Neural cell (in vitro differentiated cells): ENCODE data around the gene ARHGEF5. TPM values are rescaled to one million over a fixed set of nuclear protein-coding genes. Genes with fewer than 3 reads are reported as not detected.

Experiments
- H2AFZ ChIP-seq: fragments of 200-600, 300-800 bp; sonication (generic), shearing (Covaris generic); 2 replicates; pipeline ENCODE4 v1.6.0; 2014; ENCODE audit warnings: low read depth, mild to moderate bottlenecking, antibody characterized with exemption, low read length, moderate library complexity
- H3F3A ChIP-seq: fragments of 200-600 bp; shearing (Covaris generic); 2 replicates; pipeline ENCODE4 v1.6.1; 2016; ENCODE audit warnings: mild to moderate bottlenecking, moderate library complexity, mixed read lengths, antibody characterized with exemption, low read length; ENCODE audit not compliant: insufficient read depth, poor library complexity, severe bottlenecking
- H3K27ac ChIP-seq: fragments of 200-600, 300-800 bp; sonication (generic), shearing (Covaris generic); 2 replicates; pipeline ENCODE4 v1.5.1; 2014; ENCODE audit warnings: mild to moderate bottlenecking, low read length, moderate library complexity
- H3K27me3 ChIP-seq: fragments of 300-800, 200-600 bp; sonication (generic), shearing (Covaris generic); 2 replicates; pipeline ENCODE4 v1.6.0; 2014; ENCODE audit warnings: mild to moderate bottlenecking, low read depth, low read length, moderate library complexity; ENCODE audit not compliant: insufficient read depth
- H3K36me3 ChIP-seq: fragments of 300-800, 200-600 bp; sonication (generic), shearing (Covaris generic); 2 replicates; pipeline ENCODE4 v1.5.1; 2014; ENCODE audit warnings: mild to moderate bottlenecking, antibody characterized with exemption, low read length, moderate library complexity; ENCODE audit not compliant: insufficient read depth
- H3K4me2 ChIP-seq: fragments of 300-800, 200-600 bp; sonication (generic), shearing (Covaris generic); 2 replicates; pipeline ENCODE4 v1.6.0; 2014; ENCODE audit warnings: mild to moderate bottlenecking, low read length
- H3K4me3 ChIP-seq: fragments of 300-800, 200-600 bp; sonication (generic), shearing (Covaris generic); 2 replicates; pipeline ENCODE4 v1.5.1; 2014; ENCODE audit warnings: mild to moderate bottlenecking, low read length, moderate library complexity
- H3K79me2 ChIP-seq: fragments of 200-600 bp; shearing (Covaris generic); replicated peaks from 2 replicates; pipeline ENCODE4 v1.6.0; 2014; ENCODE audit warnings: mild to moderate bottlenecking, low read length, moderate library complexity; ENCODE audit not compliant: insufficient read depth
- H3K9ac ChIP-seq: fragments of 300-800, 200-600 bp; sonication (generic), shearing (Covaris generic); 2 replicates; pipeline ENCODE4 v1.6.1; 2016; ENCODE audit warnings: mild to moderate bottlenecking, low read length, mixed read lengths
- H3K9me2 ChIP-seq: fragments of 200-600 bp; shearing (Covaris generic); 2 replicates; pipeline ENCODE4 v1.6.1; 2016; ENCODE audit warnings: mild to moderate bottlenecking, low read length, mixed read lengths; ENCODE audit not compliant: insufficient read depth
- H3K9me3 ChIP-seq: fragments of 200-600, 300-800 bp; sonication (generic), shearing (Covaris generic); 2 replicates; pipeline ENCODE4 v1.6.1; 2016; ENCODE audit warnings: mild to moderate bottlenecking, mixed run types, low read length, moderate library complexity, mixed read lengths
- H4K20me1 ChIP-seq: fragments of 200-600 bp; shearing (Covaris generic); 2 replicates; pipeline ENCODE4 v1.6.1; 2016; ENCODE audit warnings: mild to moderate bottlenecking, mixed run types; ENCODE audit not compliant: insufficient read depth
- EP300 ChIP-seq: fragments of 450-650 bp; conservative IDR thresholded peaks from 2 replicates; pipeline ENCODE4 v1.6.1; 2014; ENCODE audit warnings: antibody characterized with exemption, mild to moderate bottlenecking, moderate library complexity; ENCODE audit not compliant: poor library complexity, severe bottlenecking
- EZH2 ChIP-seq: fragments of 200-600, 300-800 bp; shearing (Covaris generic), sonication (generic); IDR thresholded peaks from 2 replicates; pipeline ENCODE4 v1.6.1; 2014; ENCODE audit warnings: antibody characterized with exemption, low read length, borderline replicate concordance, mild to moderate bottlenecking; ENCODE audit not compliant: insufficient read depth, poor library complexity, severe bottlenecking
- MXI1 ChIP-seq: fragments of 450-650 bp; conservative IDR thresholded peaks from 2 replicates; pipeline ENCODE4 v1.6.1; 2014; ENCODE audit warnings: antibody characterized with exemption, mild to moderate bottlenecking; ENCODE audit not compliant: poor library complexity, severe bottlenecking
- POLR2AphosphoS5 ChIP-seq: IDR thresholded peaks from 2 replicates; pipeline ENCODE4 v1.6.1; 2012
- RAD21 ChIP-seq: fragments of 450-650 bp; conservative IDR thresholded peaks from 2 replicates; pipeline ENCODE4 v1.6.1; 2014; ENCODE audit warnings: antibody characterized with exemption, mild to moderate bottlenecking, moderate library complexity
- SMC3 ChIP-seq: fragments of 450-650 bp; conservative IDR thresholded peaks from 2 replicates; pipeline ENCODE4 v1.6.1; 2014; ENCODE audit warnings: antibody characterized with exemption, mild to moderate bottlenecking, moderate library complexity; ENCODE audit not compliant: poor library complexity
- TAF1 ChIP-seq: IDR thresholded peaks from 2 replicates; pipeline ENCODE4 v1.6.1; 2012; ENCODE audit warnings: low read depth
- polyA plus RNA-seq: library from polyadenylated mRNA; depleted of rRNA; stranded (reverse); fragments of >200 nt; gene quantifications from 2 replicates; pipeline ENCODE4 v1.2.3, GENCODE V29; 2014
- TF ChIP-seq, protein P1 (sequence below): IDR thresholded peaks from 2 replicates; pipeline ENCODE4 v1.6.1; 2012; ENCODE audit warnings: borderline replicate concordance
- TF ChIP-seq, protein P2 (sequence below): fragments of 450-650 bp; IDR thresholded peaks from 2 replicates; pipeline ENCODE4 v1.5.1; 2014; ENCODE audit warnings: antibody characterized with exemption, mild to moderate bottlenecking, moderate library complexity; ENCODE audit not compliant: poor library complexity, severe bottlenecking

ARHGEF5 gene
- polyA plus RNA-seq, 1 donor from 2014 or later, result not detected

- no peaks in the 10 kb centered on the region for H4K20me1 ChIP-seq
- no peaks in the 10 kb centered on the region for H3K27me3 ChIP-seq
- no peak overlapping the region for H3K9ac ChIP-seq
- no peak overlapping the region for H3K27ac ChIP-seq
- H3K9me3 ChIP-seq, result no peaks in the 10 kb centered on the region
- no peaks in the 10 kb centered on the region for H3F3A ChIP-seq
- no peak overlapping the region for H2AFZ ChIP-seq
- H3K4me3 ChIP-seq, result no peak overlapping the region
- no peaks in the 10 kb centered on the region for H3K9me2 ChIP-seq
- H3K4me2 ChIP-seq, result no peak overlapping the region
- no peak for TF ChIP-seq TAF1
- TF ChIP-seq, protein P1, sequence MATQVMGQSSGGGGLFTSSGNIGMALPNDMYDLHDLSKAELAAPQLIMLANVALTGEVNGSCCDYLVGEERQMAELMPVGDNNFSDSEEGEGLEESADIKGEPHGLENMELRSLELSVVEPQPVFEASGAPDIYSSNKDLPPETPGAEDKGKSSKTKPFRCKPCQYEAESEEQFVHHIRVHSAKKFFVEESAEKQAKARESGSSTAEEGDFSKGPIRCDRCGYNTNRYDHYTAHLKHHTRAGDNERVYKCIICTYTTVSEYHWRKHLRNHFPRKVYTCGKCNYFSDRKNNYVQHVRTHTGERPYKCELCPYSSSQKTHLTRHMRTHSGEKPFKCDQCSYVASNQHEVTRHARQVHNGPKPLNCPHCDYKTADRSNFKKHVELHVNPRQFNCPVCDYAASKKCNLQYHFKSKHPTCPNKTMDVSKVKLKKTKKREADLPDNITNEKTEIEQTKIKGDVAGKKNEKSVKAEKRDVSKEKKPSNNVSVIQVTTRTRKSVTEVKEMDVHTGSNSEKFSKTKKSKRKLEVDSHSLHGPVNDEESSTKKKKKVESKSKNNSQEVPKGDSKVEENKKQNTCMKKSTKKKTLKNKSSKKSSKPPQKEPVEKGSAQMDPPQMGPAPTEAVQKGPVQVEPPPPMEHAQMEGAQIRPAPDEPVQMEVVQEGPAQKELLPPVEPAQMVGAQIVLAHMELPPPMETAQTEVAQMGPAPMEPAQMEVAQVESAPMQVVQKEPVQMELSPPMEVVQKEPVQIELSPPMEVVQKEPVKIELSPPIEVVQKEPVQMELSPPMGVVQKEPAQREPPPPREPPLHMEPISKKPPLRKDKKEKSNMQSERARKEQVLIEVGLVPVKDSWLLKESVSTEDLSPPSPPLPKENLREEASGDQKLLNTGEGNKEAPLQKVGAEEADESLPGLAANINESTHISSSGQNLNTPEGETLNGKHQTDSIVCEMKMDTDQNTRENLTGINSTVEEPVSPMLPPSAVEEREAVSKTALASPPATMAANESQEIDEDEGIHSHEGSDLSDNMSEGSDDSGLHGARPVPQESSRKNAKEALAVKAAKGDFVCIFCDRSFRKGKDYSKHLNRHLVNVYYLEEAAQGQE, result no peak
- no peaks in the 10 kb centered on the region for H3K36me3 ChIP-seq
- no peaks in the 10 kb centered on the region for H3K79me2 ChIP-seq
These were observed 29.5 kb downstream of the ARHGEF5 start for GRCh38 chr7:144384555-144385245.

GRCh38 chr7:144386741-144387140, 31.5 kb downstream of the ARHGEF5 start:
- H3K9me2 ChIP-seq, result no peaks in the 10 kb centered on the region
- H4K20me1 ChIP-seq, result no peaks in the 10 kb centered on the region
- H3K9ac ChIP-seq, result no peak overlapping the region
- no peak overlapping the region for H3K4me3 ChIP-seq
- no peaks in the 10 kb centered on the region for H3K9me3 ChIP-seq
- H3K27ac ChIP-seq, result no peak overlapping the region
- H3K79me2 ChIP-seq, result no peaks in the 10 kb centered on the region
- H3F3A ChIP-seq, result no peaks in the 10 kb centered on the region
- H2AFZ ChIP-seq, result no peak overlapping the region
- no peaks in the 10 kb centered on the region for H3K27me3 ChIP-seq
- H3K4me2 ChIP-seq, result no peak overlapping the region
- no peaks in the 10 kb centered on the region for H3K36me3 ChIP-seq
- TF ChIP-seq EZH2, result no peak
- no peak for TF ChIP-seq POLR2AphosphoS5
- TF ChIP-seq TAF1, result no peak
- no peak for TF ChIP-seq RAD21
- TF ChIP-seq, protein P2, sequence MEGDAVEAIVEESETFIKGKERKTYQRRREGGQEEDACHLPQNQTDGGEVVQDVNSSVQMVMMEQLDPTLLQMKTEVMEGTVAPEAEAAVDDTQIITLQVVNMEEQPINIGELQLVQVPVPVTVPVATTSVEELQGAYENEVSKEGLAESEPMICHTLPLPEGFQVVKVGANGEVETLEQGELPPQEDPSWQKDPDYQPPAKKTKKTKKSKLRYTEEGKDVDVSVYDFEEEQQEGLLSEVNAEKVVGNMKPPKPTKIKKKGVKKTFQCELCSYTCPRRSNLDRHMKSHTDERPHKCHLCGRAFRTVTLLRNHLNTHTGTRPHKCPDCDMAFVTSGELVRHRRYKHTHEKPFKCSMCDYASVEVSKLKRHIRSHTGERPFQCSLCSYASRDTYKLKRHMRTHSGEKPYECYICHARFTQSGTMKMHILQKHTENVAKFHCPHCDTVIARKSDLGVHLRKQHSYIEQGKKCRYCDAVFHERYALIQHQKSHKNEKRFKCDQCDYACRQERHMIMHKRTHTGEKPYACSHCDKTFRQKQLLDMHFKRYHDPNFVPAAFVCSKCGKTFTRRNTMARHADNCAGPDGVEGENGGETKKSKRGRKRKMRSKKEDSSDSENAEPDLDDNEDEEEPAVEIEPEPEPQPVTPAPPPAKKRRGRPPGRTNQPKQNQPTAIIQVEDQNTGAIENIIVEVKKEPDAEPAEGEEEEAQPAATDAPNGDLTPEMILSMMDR, result no peak
- no peak for TF ChIP-seq MXI1
- TF ChIP-seq, protein P1, result no peak
- TF ChIP-seq SMC3, result no peak
- TF ChIP-seq EP300, result no peak
